ENCODE measurements around the gene POP7. TPM values are rescaled to one million over a fixed set of nuclear protein-coding genes. Genes with fewer than 3 reads are reported as not detected.

The POP7 gene
- total and polyA plus RNA-seq, 2 of the 4 experiments (the other 2 are of a cell fraction), result 14.9 to 38.0 TPM

DNA sequence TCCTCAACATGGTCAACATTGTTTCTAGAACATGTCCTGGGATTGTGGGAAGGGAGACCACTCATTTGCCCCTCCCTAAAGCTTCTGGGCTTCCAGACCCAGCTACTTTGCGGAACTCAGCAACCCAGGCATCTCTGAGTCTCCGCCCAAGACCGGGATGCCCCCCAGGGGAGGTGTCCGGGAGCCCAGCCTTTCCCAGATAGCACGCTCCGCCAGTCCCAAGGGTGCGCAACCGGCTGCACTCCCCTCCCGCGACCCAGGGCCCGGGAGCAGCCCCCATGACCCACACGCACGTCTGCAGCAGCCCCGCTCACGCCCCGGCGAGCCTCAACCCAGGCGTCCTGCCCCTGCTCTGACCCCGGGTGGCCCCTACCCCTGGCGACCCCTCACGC lies 14.4 kb downstream of the POP7 start, which contains the start of gene EPO:
TSS of gene EPO (plus strand) at position 190 of the 392 bp plus-strand sequence. CDS start 513 bp downstream, outside the sequence.
- no peak within 1 kb of the TSS for H2AK5ac ChIP-seq (ENCODE audit: low read depth, low read length)
- H2BK120ac ChIP-seq (ENCODE audit: low read depth, low read length), result no peak within 1 kb of the TSS
- no peak within 1 kb of the TSS for H4K91ac ChIP-seq (ENCODE audit: insufficient read depth, low read depth, low read length)
- H2AFZ ChIP-seq (replicated peaks; ENCODE audit: low read length, poor library complexity), result peak within 1 kb of the TSS; percentile 14
- H3K14ac ChIP-seq (replicated peaks; ENCODE audit: low read depth, low read length), result no peak within 1 kb of the TSS
- no peak within 1 kb of the TSS for H3K4ac ChIP-seq (ENCODE audit: low read depth, low read length)
- 0 out of 2 replicates have a peak within 1 kb of the TSS, but pooled peaks have one; percentile 8 for H3K23ac ChIP-seq (ENCODE audit: low read depth, low read length)
- dilution Hi-C loops (cut with HindIII; ENCODE audit: low sequenced_read_pairs, unreplicated experiment), result no loop called here
- no peak within 1 kb of the TSS; the same call in 1 of the 2 replicates for H3K4me3 ChIP-seq (ENCODE audit: insufficient read depth, low read depth, low read length)
- H3K9me3 ChIP-seq (ENCODE audit: control insufficient read depth, insufficient read depth, low read length), result peaks cover 9% of the 10 kb centered on the region
- H3K27ac ChIP-seq (ENCODE audit: insufficient read depth, low read length), result no peak within 1 kb of the TSS
- no peak within 1 kb of the TSS for H3K9ac ChIP-seq (ENCODE audit: low read depth, low read length)
- no peaks in the 10 kb centered on the region for H3K79me1 ChIP-seq (ENCODE audit: low read depth in 1 of 2, low read length in 2 of 2)
- intact Hi-C loops (cut with micrococcal nuclease), result loop anchor here (1.0 kb wide), 1 partner anchor 132 kb away; the partner anchor contains the start of gene SLC12A9
- POLR2A ChIA-PET (ENCODE audit: unreplicated experiment), result no interaction called here
- peak; percentile 45 for ATAC-seq (ENCODE audit: low read depth)
- no peak within 1 kb of the TSS for H2BK20ac ChIP-seq (ENCODE audit: low read depth, low read length)
- WGBS, 2 experiments (ENCODE audit: extremely low coverage in 2 of 2, insufficient read length in 1 of 2), result 3% methylated on average over 13 of the region's 21 CpGs; no CpG with 5 or more reads in 1 of the 2 experiments
- no peaks in the 10 kb centered on the region for H3K9me1 ChIP-seq (ENCODE audit: insufficient read depth, low read length)
- DNase-seq, result no peak
- H3K36me3 ChIP-seq (ENCODE audit: control insufficient read depth, insufficient read depth, low read length), result no peaks in the 10 kb centered on the region
- H4K8ac ChIP-seq (ENCODE audit: low read depth in 2 of 2, low read length in 2 of 2), result no peak within 1 kb of the TSS
- no peaks in the 10 kb centered on the region for H4K20me1 ChIP-seq (ENCODE audit: insufficient read depth, low read length)
- no peak within 1 kb of the TSS for H3K56ac ChIP-seq (ENCODE audit: extremely low read depth, insufficient read depth, low read length)
- no peak within 1 kb of the TSS; the same call in 1 of the 2 replicates for H3K4me2 ChIP-seq (ENCODE audit: low read depth, low read length)
- no peak within 1 kb of the TSS for H2BK15ac ChIP-seq (ENCODE audit: low read depth, low read length)
- in situ Hi-C loops (cut with MboI; ENCODE audit: low sequenced_read_pairs), result loop anchor here (25.0 kb wide), 1 partner anchor 342 kb away; no protein-coding TSS in a partner anchor
- no peak within 1 kb of the TSS for H4K5ac ChIP-seq (ENCODE audit: low read depth, low read length)
- no peak within 1 kb of the TSS for H3K18ac ChIP-seq (ENCODE audit: low read depth, low read length)
- no peaks in the 10 kb centered on the region for H3K4me1 ChIP-seq (ENCODE audit: control insufficient read depth, insufficient read depth, low read length)
- CTCF ChIA-PET, result interaction anchor here (1.1 to 1.7 kb wide), 2 partner anchors 80 to 132 kb away, joined by 3 to 14 read pairs; partner anchors contain the start of gene SLC12A9
- peaks cover 54% of the 10 kb centered on the region for H3K27me3 ChIP-seq (ENCODE audit: control insufficient read depth, insufficient read depth, low read length)
- no peak for TF ChIP-seq MAZ (IDR thresholded peaks at IDR 0.05; ENCODE audit: borderline replicate concordance, low read depth, low read length)
- TF ChIP-seq, protein P1, sequence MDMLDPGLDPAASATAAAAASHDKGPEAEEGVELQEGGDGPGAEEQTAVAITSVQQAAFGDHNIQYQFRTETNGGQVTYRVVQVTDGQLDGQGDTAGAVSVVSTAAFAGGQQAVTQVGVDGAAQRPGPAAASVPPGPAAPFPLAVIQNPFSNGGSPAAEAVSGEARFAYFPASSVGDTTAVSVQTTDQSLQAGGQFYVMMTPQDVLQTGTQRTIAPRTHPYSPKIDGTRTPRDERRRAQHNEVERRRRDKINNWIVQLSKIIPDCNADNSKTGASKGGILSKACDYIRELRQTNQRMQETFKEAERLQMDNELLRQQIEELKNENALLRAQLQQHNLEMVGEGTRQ (IDR thresholded peaks at IDR 0.05; ENCODE audit: low read depth, low read length), result no peak
- no peak for TF ChIP-seq MAFK (IDR thresholded peaks at IDR 0.05; ENCODE audit: low read depth, low read length)
- no peak for TF ChIP-seq RCOR1 (IDR thresholded peaks at IDR 0.05; ENCODE audit: insufficient replicate concordance, low read length)
- TF ChIP-seq SMC3 (IDR thresholded peaks at IDR 0.05; ENCODE audit: low read depth, low read length), result no peak
- TF ChIP-seq, protein P2, sequence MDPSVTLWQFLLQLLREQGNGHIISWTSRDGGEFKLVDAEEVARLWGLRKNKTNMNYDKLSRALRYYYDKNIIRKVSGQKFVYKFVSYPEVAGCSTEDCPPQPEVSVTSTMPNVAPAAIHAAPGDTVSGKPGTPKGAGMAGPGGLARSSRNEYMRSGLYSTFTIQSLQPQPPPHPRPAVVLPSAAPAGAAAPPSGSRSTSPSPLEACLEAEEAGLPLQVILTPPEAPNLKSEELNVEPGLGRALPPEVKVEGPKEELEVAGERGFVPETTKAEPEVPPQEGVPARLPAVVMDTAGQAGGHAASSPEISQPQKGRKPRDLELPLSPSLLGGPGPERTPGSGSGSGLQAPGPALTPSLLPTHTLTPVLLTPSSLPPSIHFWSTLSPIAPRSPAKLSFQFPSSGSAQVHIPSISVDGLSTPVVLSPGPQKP (IDR thresholded peaks at IDR 0.05; ENCODE audit: borderline replicate concordance, low read depth, low read length), result no peak
- no peak for TF ChIP-seq CEBPB (IDR thresholded peaks at IDR 0.05; ENCODE audit: low read depth, low read length)
- TF ChIP-seq POLR2A (IDR thresholded peaks at IDR 0.05; ENCODE audit: low read depth, low read length), result no peak
- TF ChIP-seq CTCF (conservative IDR thresholded peaks at IDR 0.05; ENCODE audit: low read depth, low read length), result no peak
- no peak for TF ChIP-seq RAD21 (IDR thresholded peaks at IDR 0.05; ENCODE audit: low read length)
- TF ChIP-seq BHLHE40 (IDR thresholded peaks at IDR 0.05; ENCODE audit: low read depth, low read length), result no peak
- TF ChIP-seq FOS (IDR thresholded peaks at IDR 0.05; ENCODE audit: low read depth, low read length), result no peak
- TF ChIP-seq CHD1 (IDR thresholded peaks at IDR 0.05; ENCODE audit: low read depth, low read length), result no peak
- TF ChIP-seq RFX5 (IDR thresholded peaks at IDR 0.05; ENCODE audit: low read depth, low read length), result no peak
- no peak within 1 kb of the TSS for H2BK5ac ChIP-seq (ENCODE audit: low read depth, low read length, poor library complexity, severe bottlenecking)
- H2AK9ac ChIP-seq (replicated peaks; ENCODE audit: low read depth, low read length, poor library complexity), result no peak within 1 kb of the TSS
- BruUV-seq (replicated peaks), result no TSS peak

Data from IMR-90 (cell line).